Activated T-cell treated with anti-CD3 and anti-CD28 coated beads, Interleukin-2, amount 50 U/mL, for 24 hours (primary cell): ENCODE results near the gene NIPAL4.

Experiments used
- DNase-seq: peaks from one replicate; pipeline ENCODE4 v3.0.0-alpha.2; 2020
- H3K27ac Mint-ChIP-seq: 2 replicates; pipeline ENCODE4 v1.8.0; 2020; ENCODE audit warnings: mild to moderate bottlenecking, mixed read lengths
- H3K27me3 Mint-ChIP-seq: 2 replicates; pipeline ENCODE4 v1.8.0; 2020; ENCODE audit warnings: mixed read lengths
- H3K36me3 Mint-ChIP-seq: 2 replicates; pipeline ENCODE4 v1.8.0; 2020; ENCODE audit warnings: low read depth, mixed read lengths
- H3K4me1 Mint-ChIP-seq: 2 replicates; pipeline ENCODE4 v1.8.0; 2020; ENCODE audit warnings: low read depth, mixed read lengths
- H3K4me3 Mint-ChIP-seq: 2 replicates; pipeline ENCODE4 v1.8.0; 2020; ENCODE audit warnings: mild to moderate bottlenecking, moderate library complexity, mixed read lengths
- H3K9me3 Mint-ChIP-seq: 2 replicates; pipeline ENCODE4 v1.8.0; 2020; ENCODE audit warnings: mixed read lengths

Gene NIPAL4

DNA sequence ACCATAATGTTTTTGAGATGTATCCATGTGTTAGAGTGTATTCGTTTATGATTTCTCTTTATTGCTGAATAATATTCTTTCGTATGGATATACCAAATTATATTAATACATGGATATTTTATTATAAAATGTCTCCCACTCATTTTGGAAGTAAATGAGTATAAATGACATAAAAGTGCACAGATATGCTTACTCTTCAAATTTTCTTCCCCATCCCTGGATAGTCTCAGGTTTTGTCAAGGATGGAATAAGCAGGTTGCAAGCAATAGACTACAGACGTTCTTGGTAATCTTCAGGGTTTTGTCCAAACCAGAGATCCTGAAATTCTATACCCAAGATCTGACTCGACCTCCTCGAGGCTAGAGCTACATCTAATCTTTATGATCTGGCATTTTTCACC, 50.7 kb downstream of the NIPAL4 start:
- H3K9me3 Mint-ChIP-seq = no peaks in the 10 kb centered on the region
- H3K36me3 Mint-ChIP-seq = peaks cover 79% of the 10 kb centered on the region
- peaks cover 23% of the 10 kb centered on the region for H3K4me1 Mint-ChIP-seq
- no peak for DNase-seq
- no peaks in the 10 kb centered on the region for H3K27me3 Mint-ChIP-seq
- H3K27ac Mint-ChIP-seq = no peak overlapping the region
- no peak overlapping the region for H3K4me3 Mint-ChIP-seq

DNA sequence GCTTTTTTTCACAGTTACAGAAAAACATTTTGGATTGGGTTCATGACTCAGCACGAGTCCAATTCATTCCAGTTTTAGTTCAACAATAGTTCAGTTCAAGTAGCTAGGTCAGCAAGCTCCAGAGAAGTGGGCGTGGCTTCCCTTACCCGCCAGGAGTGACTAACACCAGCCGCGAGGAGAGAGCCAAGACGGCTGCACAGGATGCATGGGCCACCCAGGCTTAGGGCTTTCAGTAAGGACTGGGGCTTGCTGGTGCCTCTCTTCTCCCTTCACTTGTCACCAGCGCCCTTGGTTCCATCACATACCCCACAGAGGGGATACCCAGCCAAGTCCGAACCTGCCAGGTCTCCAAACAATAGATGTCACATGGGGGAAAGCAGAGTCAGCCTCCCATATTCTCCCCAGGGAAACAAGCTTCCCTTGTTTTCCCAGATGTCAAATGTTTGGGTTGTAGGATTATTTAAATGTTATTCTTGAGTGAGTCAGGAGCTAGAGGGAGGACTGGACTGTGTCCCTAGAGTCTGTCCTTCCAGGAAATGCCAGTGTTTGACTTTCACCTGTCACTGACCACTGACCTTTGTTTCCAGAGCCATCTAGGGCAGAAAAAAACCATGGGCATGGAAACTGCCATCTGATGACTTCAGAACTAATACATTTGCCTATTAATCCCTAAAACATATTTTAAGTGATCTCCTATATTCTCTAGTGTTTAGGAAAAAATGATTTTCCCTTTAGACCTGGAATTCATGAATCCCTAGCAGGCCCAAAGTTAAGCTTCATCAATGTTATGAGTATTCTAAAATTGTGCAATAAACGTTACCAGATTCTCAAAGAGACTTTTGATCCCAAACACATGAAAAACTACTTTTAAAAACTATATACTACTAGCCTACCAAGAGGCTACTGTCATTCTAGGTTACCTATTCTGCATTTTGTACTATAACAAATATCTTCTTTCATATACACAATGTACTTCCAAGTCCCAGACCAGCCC, 51.9 kb downstream of the NIPAL4 start:
- H3K4me1 Mint-ChIP-seq = peaks cover 31% of the 10 kb centered on the region
- H3K36me3 Mint-ChIP-seq = peaks cover 79% of the 10 kb centered on the region
- peak; percentile 52 for DNase-seq
- H3K9me3 Mint-ChIP-seq = no peaks in the 10 kb centered on the region
- H3K27ac Mint-ChIP-seq = peak overlapping the region; percentile 7
- H3K4me3 Mint-ChIP-seq = no peak overlapping the region
- H3K27me3 Mint-ChIP-seq = no peaks in the 10 kb centered on the region

DNA sequence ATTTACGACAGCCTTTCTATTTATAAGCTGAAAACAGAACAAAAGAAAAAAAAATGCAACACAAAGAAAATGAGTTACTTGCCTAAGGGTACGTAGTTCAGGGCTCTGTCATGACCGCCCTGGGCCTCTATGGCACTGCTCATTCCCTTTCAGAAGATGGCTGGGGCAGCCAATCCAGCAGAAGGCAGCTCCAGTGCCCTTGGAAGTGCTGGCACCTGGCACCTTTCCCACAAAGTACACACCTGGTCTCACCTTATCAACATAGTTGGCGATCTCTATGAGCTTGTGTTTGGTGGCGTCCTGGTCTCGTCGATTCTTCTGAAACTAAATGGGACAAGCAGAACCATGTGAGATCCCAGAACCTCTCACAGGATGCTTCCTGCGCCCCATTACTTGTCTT, 53.2 kb downstream of the NIPAL4 start:
- no peak overlapping the region for H3K4me3 Mint-ChIP-seq
- no peak for DNase-seq
- H3K9me3 Mint-ChIP-seq = no peaks in the 10 kb centered on the region
- H3K36me3 Mint-ChIP-seq = peaks cover 81% of the 10 kb centered on the region
- H3K4me1 Mint-ChIP-seq = peaks cover 32% of the 10 kb centered on the region
- H3K27ac Mint-ChIP-seq = no peak overlapping the region
- no peaks in the 10 kb centered on the region for H3K27me3 Mint-ChIP-seq

DNA sequence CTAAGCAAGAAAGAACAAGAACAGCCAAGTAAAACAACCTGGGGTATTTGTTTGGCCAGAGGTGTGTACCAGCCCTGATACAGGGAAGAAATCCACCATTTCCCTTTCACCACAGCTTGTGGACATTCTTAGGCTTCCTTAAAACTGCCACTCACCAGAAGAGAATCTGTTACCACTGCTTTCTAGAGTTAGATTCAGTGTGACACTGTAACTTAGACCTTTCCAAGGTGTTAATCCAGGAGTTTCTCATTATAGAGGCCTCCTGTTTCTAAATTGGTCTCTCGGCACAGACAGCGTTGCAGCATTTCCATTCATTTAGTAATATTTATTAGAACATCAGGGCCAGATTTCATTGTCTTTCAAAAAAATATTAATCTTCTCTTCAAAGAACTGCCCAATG, 55.0 kb downstream of the NIPAL4 start:
- H3K9me3 Mint-ChIP-seq = no peaks in the 10 kb centered on the region
- H3K36me3 Mint-ChIP-seq = peaks cover 81% of the 10 kb centered on the region
- H3K4me3 Mint-ChIP-seq = no peak overlapping the region
- H3K27ac Mint-ChIP-seq = no peak overlapping the region
- no peaks in the 10 kb centered on the region for H3K27me3 Mint-ChIP-seq
- DNase-seq = no peak
- H3K4me1 Mint-ChIP-seq = peaks cover 37% of the 10 kb centered on the region

DNA sequence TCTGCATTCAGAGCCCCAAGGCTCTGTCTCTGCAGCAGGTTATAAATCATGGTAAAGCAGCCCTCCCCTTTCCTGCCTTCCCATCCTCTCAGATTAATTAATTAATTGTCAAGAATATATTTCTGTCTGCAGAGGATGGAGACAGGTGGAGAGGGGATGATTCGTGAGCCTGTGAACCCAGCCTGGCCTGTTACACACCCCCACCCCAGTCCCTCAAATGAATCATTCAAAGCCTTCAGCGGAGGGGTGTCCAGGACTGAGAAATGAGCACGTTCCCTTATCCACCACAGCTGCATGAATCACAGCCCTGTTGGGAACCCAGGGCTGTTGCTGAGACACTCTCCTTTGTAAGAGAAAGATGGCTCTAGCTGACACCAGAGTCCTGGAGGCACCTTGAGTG, 56.0 kb downstream of the NIPAL4 start:
- DNase-seq = no peak
- H3K27me3 Mint-ChIP-seq = no peaks in the 10 kb centered on the region
- H3K4me3 Mint-ChIP-seq = no peak overlapping the region
- H3K9me3 Mint-ChIP-seq = no peaks in the 10 kb centered on the region
- H3K4me1 Mint-ChIP-seq = peaks cover 36% of the 10 kb centered on the region
- H3K27ac Mint-ChIP-seq = no peak overlapping the region
- H3K36me3 Mint-ChIP-seq = peaks cover 79% of the 10 kb centered on the region

DNA sequence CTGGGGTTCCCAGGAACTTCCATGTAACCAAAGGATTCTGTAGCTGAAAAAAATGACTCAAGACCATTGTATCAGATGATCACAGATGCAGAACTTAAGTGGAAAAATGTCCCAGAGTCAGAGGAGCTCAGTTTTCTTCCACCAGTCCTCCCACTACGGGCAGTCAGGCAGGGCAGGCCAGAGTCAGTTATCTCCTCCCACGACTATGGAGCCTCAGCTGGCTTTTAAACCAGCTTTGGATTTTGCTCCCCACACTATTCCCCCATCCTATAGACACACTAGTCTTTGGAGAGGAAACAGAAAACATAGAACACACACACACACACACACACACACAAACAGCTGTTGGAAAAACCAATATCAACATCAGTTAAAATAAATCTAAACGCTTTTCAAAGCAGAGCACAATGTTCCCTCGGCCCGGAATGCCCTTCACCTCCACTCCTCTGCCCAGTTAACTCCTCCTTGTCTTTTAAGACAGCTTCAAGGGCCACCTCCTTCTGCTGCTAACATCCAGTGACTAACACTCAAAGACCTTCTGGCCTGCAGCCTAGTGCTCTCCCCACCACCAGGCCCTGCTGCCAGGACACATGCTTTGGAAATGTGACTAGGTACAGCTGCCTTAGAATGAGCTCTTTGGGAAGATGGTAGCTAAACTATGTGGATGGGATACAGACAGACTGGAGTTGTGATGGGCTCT, 56.8 kb downstream of the NIPAL4 start:
- Mint-ChIP-seq H3K36me3 (peaks cover 77% of the 10 kb centered on the region), H3K4me3 (no peak overlapping the region)

DNA sequence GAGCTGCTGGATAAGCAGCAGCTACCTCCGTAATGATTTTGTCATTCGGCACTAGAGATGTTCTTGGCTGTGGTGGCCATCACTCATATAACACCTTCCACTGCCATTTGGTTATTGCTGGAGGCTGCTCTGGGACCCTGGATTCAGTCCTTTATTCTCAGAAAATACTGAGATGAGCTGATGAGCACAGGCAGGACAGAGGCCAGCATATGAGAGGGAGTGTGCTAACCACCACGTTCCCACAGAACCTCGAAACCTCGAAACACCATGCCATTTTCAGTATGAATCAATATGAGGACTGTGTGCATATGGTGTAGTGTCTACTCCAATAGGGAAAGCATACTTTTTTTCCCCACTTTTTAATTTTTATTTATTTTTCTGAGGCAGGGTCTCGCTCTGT, 59.0 kb downstream of the NIPAL4 start:
- Mint-ChIP-seq H3K4me3 (no peak overlapping the region), H3K36me3 (peaks cover 56% of the 10 kb centered on the region), H3K27me3 (no peaks in the 10 kb centered on the region), H3K9me3 (no peaks in the 10 kb centered on the region), H3K4me1 (peaks cover 26% of the 10 kb centered on the region), H3K27ac (no peak overlapping the region)
- no peak for DNase-seq

More for the DNA sequence above, 56.8 kb downstream of the NIPAL4 start:
- H3K27me3 Mint-ChIP-seq = no peaks in the 10 kb centered on the region
- H3K9me3 Mint-ChIP-seq = no peaks in the 10 kb centered on the region
- peak overlapping the region; percentile 2 for H3K27ac Mint-ChIP-seq
- peaks cover 31% of the 10 kb centered on the region for H3K4me1 Mint-ChIP-seq
- no peak for DNase-seq

DNA sequence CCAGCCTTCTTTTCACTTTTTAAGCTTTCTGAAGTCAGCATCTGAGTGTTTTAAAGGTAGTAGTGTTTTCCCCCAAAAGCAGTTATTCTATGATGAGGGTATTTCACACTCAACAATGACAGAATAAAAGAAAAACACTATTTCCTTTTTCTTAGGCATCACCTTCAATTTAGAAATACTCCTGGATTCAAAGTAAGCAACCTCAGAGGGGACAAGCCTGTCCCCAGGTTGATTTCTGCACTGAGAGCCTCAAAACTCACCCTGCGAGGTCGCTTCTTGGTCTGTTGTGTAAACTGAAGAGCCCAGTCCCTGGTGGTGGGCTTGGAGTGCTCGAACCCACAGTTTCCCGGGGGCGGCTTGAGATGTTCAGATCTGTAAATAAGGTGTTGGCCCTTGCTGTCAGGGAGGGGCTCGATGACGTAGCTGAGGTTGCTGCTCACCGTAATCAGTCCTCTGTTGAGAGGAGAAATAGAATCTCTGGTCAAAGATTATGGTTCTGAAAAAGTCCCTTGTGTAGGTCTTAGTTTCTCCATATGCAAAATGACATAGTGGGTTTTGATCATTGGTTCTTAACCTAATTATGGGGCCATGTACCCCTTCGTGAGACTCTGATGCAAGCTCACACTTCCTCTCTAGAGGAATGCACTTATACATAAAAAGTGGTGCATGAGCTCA, 59.7 kb downstream of the NIPAL4 start:
- Mint-ChIP-seq H3K9me3 (no peaks in the 10 kb centered on the region), H3K27me3 (no peaks in the 10 kb centered on the region), H3K4me3 (no peak overlapping the region), H3K27ac (no peak overlapping the region), H3K4me1 (peaks cover 26% of the 10 kb centered on the region), H3K36me3 (peaks cover 52% of the 10 kb centered on the region)
- DNase-seq = no peak

DNA sequence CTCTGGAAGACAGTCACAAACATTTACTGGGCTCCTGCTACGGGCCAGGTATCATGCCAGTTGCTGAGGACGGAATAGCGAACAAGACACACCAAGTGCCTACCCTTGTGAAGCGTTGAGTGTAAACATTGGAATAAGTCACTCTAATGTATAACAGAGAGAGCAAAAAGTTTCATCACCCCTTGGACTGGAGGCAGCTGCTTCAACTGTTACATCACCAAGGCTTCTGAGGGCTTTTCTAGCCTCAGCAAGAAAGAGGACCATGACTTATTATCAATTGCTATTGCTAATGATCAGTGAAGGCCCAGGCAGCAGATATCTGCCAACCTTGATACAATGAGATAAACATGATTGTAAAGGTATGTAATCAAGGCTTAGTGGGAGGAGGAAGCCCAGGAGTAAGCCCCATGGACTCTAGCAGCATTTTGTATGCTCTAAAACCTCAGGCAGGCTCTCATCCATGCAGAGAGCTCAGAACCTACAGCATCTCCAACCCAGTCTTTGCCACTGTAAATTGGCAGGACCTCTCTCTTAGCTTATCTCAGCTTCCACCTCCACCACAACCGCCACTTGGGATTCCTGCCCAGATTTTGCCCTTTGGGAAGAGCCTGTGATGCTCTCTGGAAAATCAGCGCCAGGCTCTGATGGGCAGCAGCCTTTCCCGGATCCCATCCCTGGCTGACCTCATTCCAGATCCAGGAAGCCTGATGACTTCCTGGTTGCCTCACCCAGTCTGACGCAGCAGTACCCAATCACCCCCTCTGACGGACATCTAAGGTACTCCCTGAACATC, 61.1 kb downstream of the NIPAL4 start:
- Mint-ChIP-seq H3K4me1 (peaks cover 23% of the 10 kb centered on the region), H3K4me3 (no peak overlapping the region), H3K27me3 (no peaks in the 10 kb centered on the region), H3K9me3 (no peaks in the 10 kb centered on the region), H3K27ac (no peak overlapping the region), H3K36me3 (peaks cover 43% of the 10 kb centered on the region)
- DNase-seq = no peak

DNA sequence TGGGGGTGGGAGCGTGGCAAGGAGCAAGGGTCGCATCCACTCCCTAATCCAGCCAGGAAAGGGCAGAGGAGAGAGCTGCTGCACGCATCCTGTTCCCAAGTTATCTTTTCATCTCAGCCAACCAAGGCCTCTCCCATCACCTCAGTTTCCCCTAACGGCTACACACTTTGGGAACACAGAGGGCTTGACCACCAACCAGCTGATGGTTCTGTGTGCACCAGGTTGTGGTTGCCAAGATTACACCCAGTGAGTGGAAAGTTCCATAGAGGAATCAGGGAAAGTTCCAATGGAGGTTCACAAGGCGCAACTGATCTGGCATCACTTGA, 61.7 kb downstream of the NIPAL4 start:
- H3K27ac Mint-ChIP-seq = peak overlapping the region; percentile 29
- H3K27me3 Mint-ChIP-seq = no peaks in the 10 kb centered on the region
- no peak overlapping the region for H3K4me3 Mint-ChIP-seq
- peaks cover 37% of the 10 kb centered on the region for H3K36me3 Mint-ChIP-seq
- H3K4me1 Mint-ChIP-seq = peaks cover 18% of the 10 kb centered on the region
- no peak for DNase-seq
- no peaks in the 10 kb centered on the region for H3K9me3 Mint-ChIP-seq

DNA sequence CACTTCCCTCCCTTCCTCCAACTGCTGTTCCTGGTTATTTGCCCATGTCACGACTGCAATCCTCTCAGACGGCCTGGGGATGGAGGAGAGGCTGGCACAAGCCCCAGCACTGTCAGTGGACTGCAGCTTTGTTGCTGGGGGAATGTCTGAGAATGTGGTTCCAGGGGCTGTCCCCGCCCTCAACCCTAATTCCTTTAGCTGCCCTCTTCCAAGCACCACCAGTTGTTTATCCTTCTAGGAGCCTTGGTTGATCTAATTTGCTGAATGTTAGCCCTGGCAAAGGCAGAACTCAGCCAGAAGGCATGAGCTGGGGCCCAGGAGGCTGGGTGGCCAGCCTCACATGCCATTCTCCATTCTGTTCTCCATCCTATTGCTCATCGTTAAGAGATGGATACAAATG, 64.0 kb downstream of the NIPAL4 start:
- Mint-ChIP-seq H3K27me3 (no peaks in the 10 kb centered on the region), H3K27ac (no peak overlapping the region), H3K36me3 (peaks cover 36% of the 10 kb centered on the region), H3K4me3 (no peak overlapping the region), H3K9me3 (no peaks in the 10 kb centered on the region), H3K4me1 (peaks cover 9% of the 10 kb centered on the region)
- DNase-seq = no peak
